GM20000 (cell line): ENCODE measurements around the gene CLSTN1.

Experiments used
- DNase-seq: peaks from one replicate; pipeline ENCODE4 v3.0.0; 2012; ENCODE audit warnings: low spot score
- TF ChIP-seq, protein P1 (sequence below): IDR thresholded peaks from 2 replicates; pipeline ENCODE4 v1.5.1; 2012; ENCODE audit warnings: mild to moderate bottlenecking, control low read depth; ENCODE audit errors: extremely low read depth, missing control alignments

CLSTN1 gene

DNA sequence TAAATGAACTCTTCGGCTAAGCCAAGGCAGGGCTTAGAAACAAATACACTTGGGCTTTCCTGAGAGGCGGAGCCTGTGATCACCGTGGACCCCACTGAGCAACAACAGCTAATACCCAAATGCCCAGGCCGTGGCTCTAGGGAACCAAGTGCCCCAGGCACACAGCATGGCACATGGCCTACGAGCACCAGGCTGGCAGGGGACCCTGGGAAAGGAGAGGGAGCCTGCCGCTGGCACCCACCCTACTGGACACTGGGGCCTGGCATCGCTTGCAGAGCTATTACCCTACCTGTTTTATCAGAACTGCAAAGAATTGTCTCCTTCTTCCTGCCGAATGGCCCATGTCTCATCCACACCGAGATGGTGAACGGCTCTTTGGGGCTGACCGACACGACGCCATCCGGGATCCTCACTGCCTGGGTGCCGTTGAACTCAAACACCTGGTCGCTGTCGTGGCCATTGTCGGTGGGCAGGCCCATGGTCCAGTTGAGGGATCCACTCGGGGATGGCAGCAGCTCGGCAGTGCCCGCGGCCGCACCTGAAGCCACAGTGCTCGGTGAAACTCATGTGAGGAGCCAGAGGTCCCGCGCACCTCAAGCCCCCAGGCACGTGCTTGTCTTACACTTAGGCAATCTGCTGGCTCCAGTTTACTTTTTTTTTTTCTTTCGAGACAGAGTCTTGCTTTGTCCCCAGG lies 79.5 kb downstream of the CLSTN1 start:
- TF ChIP-seq, protein P1, sequence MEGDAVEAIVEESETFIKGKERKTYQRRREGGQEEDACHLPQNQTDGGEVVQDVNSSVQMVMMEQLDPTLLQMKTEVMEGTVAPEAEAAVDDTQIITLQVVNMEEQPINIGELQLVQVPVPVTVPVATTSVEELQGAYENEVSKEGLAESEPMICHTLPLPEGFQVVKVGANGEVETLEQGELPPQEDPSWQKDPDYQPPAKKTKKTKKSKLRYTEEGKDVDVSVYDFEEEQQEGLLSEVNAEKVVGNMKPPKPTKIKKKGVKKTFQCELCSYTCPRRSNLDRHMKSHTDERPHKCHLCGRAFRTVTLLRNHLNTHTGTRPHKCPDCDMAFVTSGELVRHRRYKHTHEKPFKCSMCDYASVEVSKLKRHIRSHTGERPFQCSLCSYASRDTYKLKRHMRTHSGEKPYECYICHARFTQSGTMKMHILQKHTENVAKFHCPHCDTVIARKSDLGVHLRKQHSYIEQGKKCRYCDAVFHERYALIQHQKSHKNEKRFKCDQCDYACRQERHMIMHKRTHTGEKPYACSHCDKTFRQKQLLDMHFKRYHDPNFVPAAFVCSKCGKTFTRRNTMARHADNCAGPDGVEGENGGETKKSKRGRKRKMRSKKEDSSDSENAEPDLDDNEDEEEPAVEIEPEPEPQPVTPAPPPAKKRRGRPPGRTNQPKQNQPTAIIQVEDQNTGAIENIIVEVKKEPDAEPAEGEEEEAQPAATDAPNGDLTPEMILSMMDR, result no peak
- no peak for DNase-seq

DNA sequence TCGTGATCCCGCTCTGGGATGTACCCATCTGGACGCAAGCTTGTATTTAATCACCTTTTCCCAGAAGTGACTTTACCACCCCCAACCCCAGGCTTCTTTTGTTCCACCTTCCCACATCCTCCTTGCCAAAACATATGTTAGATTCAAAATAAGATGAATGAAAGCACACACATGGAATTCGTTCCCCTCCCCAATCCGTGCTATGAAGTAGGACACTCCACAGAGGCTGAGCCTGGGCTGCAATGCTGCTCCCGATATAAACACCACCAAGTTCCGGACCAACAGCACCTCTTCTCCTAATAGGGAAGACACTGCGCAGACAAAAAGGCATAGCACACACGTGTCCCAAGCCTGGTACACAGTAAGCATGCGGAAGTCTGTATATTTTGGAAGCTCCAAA lies 86.1 kb downstream of the CLSTN1 start:
- DNase-seq, result no peak
- TF ChIP-seq, protein P1, result no peak

DNA sequence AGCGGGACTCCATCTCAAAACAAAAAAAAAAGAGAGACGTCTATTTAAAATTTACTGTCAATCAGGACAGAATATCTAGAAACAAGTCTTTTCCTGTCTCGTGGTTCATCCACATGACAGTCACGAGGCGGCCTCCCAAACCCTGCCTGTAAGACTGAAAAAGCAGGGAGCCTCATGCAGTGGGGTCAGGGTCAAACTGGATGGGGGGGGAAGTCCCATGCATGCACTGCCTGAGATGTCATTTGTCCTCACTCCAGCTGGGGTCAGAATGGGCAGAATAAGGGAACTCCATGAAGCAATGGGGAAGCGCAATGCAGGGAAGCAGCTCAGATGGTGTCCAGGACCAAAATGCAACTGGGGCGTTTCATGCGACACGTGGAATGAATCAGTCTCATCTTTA lies 86.7 kb downstream of the CLSTN1 start:
- no peak for DNase-seq
- TF ChIP-seq, protein P1, result no peak

DNA sequence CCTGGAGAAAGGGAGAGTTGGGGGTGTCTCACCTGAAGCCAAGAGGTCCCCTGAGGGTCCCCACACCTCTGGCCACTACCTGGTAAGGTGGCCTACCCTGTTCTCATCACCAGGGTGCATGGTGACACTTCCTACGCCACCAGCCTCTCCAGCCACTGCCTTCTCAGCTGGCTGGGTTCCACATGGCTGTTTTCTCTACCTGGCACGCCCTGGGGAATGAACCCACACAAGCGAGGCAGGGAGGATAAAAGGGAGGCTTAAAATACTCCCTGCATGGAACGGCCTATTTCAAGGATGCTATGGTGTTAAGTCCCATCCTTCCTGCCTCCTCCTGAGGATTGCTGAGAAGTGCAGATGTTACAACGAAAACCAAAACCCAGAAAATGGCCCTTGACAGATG lies 87.5 kb downstream of the CLSTN1 start:
- no peak for DNase-seq
- TF ChIP-seq, protein P1, result no peak

DNA sequence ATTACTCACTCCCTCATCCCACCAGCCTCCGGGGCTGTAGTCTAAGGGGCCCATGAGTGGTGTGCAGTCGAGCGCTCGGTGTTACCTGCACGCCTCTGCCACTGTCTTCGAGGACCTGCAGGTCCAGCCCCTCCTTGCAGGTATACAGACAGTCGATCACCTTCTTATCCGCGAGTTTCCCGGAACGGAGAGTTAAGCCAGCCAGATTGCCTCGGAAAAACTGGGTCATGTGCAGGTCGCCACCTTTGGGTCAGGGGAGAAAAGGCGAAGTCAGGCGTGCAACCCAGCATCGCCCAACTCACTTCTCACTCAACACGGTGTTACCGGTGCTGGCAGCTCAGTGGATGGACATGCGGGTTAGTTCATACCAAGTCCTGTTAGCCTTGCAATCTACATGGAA lies 88.0 kb downstream of the CLSTN1 start:
- TF ChIP-seq, protein P1, result no peak
- no peak for DNase-seq

DNA sequence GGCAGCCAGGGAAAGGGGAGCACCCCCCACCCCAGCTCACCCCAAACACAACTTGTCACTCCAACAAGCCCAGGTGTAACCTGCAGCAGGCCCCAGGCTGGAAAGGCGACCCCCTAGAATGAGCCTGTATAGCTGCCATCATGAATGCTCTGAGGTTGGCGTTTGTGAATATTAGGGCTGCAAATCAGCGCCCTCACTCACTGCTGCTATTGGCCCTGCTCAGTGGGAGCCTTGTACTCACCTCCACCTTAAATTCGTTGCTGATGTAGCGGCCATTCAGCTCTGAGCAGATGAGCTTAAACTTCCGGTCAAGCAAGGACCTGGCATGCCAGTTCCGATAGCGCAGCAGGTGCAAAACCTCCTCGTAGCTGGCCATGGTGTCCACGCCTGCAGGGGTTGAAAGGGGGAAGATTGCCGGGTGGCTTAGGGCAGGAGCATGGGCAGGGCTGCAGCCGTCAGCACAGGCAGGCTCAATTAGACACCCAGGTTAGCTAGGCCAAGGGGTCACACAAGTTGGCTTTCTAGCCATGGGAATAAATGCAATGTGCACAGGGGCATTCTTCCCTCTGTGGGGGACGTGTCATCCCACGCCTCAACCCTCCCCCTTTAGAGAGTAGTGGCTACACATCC lies 90.5 kb downstream of the CLSTN1 start:
- no peak for DNase-seq
- TF ChIP-seq, protein P1, result no peak

DNA sequence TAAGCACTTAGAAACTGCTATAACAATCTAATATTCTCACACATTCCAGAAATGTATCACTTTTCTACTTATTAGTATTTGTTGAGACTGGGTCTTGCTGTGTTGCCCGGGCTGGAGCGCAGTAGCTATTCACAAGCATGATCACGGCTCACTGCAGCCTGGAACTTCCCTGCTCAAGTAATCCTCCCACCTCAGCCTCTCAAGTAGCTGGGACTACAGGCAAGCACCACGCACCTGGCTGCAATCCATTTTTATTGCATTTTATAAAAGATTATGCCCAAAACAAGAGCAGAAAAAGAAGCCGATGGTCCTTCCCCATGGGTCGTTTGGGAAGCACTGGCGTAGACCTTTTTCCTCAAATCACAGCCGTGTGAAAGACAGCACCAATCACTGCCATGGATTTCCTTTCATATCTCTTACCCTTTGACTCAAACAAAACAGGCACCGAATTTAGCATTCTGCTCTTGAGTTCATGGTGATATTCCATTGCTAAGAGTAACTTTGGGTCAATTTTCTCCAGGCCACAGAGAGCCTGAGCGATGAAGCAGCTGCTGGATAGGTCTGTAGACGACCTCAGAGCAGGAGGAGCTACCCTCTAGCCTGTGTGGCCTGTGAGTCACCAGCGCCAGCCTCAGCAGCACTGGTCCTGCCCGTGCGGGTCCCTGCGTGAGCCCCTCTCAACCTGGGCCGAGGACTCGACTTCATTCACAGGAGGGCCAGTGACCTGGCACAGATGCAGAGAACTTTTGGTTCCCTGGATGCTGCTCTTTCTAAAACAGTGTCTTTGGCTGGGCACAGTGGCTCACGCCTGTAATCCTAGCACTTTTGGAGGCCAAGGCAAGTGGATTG lies 91.4 kb downstream of the CLSTN1 start:
- TF ChIP-seq, protein P1, result no peak
- peak; percentile 12 for DNase-seq
